HG02852 (cell line): ENCODE data around the gene ATXN1.
A peak's percentile ranks its signal among the peaks of the same experiment; 100 is the strongest.
"Not testable (repeated sequence)": the region's sequence is repeated elsewhere in the genome, so short reads cannot be mapped to it uniquely, and the experiment has no call there.

Experiments used
- ATAC-seq: cut with Tn5 transposase; IDR thresholded peaks from one replicate; pipeline ENCODE4 v1.9.1; 2021; ENCODE audit warnings: mild to moderate bottlenecking, moderate library complexity; ENCODE audit not compliant: unreplicated experiment

The ATXN1 gene

DNA sequence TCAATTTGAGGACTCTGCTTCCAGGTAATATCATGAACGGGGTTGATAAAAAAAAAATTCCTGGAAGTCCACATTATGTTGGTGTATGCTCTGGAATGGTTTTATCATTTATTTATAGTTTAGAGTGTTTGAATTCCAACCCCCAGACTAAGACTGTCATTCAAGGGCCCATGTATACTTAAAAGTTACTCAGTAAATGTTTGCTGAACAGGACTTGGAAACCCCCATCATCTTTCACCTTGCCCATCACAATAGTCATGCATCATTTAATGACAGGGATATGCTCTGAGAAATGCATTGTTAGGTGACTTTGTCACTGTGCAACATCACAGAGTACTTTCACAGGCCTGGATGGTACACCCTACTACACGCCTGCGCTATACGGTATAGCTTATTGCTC is 104.8 kb downstream of the ATXN1 start:
- no peak for ATAC-seq

DNA sequence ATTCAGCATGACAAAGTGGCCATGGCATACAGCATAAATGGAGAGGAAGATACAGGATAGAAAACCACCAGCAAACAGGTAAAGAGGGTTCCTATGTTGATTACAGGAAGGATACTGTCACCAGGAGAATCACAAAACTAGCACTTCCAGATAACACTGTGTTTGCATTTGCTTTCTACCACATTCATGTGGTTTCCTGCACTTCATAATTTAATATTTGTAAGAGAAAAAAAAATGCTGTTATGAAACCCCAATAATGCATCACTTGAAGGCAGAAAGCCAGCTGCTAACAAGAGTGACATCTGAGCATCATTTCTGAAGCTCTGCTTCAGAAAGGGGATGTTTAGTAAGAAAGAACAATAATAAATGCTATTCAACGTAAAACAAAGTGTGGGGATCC is 106.6 kb downstream of the ATXN1 start:
- ATAC-seq = no peak

DNA sequence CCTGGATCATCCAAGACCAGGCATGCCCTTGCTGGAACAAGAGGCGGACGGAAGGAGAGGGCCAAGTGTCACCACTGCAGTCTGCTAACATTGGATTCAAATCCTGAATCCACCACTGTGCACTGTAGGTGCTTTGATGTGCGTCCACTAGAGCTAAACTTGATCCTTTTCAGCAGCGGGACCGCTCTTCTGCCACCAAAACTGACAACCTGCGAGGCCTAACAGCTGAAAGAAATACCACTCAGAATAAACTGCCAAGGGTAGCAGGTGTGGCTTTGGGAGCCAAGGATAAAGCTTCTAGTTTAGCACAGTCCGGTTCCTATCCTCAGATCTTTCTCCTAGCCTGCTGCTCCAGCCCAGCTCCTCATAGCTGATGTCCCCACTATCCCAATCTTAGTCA is 108.0 kb downstream of the ATXN1 start:
- ATAC-seq = no peak

DNA sequence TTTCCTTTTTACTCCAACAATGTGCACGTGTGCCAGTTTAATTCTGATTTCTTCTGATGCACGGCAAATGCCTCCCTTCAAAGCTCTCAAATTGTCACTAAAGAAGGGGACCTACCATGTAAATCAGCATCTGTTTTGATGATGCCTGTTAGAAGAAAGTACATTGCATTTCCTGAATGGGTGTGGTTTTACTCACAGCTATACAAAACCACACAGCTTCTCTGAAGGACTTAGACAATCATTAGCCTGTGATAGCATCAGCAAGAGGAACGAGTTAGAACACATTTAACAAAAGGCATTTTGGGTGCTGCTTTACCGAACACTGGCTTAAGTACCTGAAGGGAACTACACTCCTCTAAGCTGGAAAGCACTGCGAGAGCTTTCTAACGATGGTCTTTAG is 109.4 kb downstream of the ATXN1 start:
- peak; percentile 67 for ATAC-seq

DNA sequence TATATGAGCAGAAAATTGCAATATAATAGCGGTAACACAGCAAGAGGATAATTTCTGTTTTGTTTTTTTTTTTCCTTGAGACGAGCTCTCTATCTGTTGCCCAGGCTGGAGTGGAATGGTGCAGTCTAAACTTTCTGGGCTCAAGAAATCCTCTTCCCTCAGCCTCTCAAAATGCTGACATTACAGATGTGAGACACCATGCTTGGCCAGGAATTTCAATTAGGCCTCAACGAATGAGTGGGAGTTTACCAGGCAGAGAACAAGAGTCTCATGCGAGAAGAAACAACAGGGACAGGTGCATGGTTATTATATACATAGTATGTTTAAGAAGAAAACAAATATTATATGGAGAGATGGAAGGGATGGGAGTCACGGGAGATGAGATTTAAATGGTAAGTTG is 111.4 kb downstream of the ATXN1 start:
- no peak for ATAC-seq

DNA sequence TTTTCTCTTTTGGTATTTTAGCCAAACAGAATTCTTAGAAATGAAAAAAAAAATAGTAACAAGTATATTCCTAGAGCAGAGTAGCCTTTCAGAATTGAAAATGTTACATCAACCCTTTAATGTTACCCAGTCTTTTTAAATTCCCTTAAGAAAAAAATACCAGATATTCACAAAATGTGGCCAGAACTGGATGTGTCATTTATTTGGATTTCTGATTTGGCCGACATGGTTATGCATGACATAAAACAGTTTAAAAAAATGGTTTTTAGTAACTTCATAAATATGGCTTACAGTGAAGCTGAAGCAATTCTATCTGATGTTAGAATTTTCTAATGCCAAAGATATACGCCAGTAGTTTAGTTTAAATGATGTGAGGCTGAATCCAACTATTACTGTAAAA is 112.0 kb downstream of the ATXN1 start:
- no peak for ATAC-seq

DNA sequence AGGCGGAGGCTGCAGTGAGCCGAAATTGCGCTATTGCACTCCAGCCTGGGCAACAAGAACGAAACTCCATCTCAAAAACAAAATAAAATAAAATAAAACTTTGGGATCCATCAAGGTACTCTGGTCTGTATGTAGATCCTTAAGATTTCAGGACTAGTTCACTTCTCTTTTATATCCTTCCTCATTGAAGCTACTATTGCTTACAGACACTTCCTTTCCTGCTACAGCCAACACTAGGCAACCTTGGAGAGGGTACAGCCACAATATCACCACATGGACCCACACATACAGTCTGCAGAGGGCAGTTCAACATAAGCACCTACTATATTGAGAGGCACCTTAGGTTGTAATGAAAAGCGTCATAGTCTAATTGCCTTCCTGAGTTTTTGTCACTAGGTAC is 113.3 kb downstream of the ATXN1 start:
- ATAC-seq = no peak

DNA sequence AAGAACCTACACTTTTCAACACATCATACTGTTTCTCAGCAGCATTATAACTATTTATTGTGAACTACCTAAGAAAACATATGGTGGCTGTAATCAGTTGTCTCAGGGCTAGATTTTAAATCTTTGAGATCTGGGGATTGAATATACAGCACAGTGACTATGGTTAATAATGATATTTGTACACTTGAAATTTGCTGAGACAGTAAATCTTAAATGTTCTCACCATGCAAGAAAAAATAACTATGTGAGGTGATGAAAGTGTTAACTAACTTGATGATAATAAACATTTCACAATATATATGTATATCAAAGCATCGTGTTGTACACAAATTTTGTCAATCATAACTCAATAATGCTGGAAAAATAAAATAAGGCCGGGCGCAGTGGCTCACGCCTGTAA is 113.8 kb downstream of the ATXN1 start:
- no peak for ATAC-seq

DNA sequence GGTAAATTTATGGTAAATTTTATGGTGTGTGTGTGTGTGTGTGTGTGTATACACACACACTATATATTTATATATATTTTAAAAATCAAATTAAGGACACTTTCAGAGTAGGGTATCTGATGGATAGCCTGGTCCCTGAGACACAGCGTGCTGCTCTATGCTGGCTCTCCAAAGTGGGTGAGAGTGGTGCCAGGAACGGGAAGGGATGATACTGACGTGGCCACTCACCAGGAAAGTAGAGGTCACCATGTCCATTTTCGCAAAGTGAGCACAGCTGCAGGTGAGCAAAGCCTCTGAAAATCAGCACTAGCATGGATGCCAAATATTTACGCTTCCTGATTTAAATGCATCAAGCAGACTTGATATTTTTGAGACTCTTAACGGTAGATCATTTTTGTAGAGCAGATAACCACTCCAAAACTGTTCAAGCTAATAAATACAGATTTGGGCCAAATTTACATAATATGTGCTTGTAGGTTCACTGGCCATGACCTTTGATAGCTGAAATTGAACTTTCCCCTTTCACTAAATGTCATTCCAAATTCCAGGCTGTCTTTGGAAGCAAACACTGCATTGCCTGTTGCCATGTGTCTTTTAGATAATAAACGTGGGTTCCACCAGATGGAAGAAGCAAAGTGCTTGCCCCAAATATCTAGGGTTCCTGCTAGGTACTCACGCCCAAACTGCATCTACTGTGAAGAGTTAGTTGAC is 116.6 kb downstream of the ATXN1 start:
- no peak for ATAC-seq

DNA sequence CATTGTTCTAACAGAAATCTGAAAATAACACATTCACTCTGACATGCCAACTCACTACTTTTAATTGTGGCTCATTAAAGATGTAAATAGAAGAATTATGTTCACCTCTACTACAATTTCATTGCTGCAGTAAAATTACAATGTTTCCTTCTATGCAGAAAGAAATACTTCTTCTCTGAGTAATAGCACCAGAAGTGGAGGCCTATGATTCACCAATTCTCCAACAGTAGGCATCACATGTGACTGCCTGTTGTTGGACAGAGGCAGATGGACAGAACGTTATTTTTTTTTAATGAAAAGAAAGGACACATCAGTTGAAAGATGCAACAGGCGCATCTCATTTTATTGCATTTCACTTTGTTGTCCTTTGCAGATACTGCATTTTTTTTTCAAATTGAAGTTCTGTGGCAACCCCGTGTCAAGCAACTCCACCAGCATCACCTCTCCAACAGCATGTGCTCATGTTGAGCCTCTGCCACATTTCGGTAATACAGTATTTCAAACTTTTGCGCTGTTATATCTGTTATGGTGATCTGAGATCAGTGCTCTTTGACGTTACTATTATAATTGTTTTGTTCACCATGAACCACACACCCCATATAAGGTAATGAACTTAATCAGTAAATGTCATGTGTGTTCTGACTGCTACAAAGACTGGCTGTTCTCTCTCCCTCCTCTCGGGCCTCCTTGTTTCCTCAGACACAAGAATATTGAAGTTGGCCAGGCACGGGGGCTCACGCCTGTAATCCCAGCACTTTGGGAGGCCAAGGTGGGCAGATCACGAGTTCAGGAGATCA is 121.4 kb downstream of the ATXN1 start:
- no peak for ATAC-seq

DNA sequence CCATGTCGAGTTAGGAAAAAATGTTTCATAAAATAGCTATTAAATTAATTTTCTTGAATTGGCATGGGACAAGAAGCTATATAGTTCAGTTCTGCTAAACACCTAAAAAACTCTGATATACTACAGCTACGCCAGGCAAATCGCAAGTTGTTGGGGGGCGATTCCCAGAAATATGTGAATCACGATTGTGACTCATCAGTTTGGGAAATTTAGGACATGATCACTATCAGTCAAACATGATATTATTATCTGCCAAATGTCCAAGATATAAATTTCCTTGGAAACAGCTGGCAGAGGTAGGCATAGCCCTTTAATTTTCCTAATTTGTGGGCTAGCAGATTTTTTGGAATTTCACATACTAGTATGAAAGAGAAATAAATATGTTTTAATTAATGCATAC is 123.6 kb downstream of the ATXN1 start:
- ATAC-seq = no peak

DNA sequence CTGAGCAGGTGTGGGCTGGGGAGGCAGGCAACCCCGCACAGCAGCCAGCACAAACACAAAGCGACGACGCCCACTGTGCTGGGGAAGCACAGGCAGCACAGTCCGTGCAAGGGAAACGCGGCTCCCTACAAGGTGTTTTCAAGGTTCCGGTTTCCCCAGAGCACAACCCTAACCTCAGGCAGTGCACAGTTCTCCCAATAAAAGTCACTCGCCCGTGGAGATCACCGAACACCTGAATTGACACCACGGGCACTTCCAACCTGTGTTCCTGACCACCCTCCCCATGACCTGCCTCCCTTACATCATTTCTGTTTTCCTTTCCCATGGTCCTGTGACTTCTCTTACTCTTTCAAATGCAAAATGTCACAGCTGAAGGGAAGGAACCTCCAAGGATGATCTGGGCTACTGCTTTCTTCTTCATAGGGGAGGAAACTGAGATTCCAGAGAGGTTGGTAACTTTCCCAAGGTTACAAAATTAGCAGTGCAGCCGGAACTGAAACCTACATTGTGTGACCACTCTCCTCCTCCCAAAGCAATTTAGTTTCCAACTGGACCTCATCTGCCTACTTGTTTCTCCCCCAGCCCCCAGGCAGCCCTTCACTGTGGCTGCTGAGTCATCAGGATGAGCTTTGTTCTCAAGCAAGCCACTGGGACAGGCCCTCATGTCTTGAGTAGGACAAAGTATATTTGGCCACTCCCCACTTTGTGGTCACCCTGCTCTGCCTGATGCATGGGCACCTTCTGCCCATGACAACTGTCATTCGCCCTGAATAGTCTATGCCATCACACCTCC is 125.3 kb downstream of the ATXN1 start:
- ATAC-seq = peak; percentile 49

DNA sequence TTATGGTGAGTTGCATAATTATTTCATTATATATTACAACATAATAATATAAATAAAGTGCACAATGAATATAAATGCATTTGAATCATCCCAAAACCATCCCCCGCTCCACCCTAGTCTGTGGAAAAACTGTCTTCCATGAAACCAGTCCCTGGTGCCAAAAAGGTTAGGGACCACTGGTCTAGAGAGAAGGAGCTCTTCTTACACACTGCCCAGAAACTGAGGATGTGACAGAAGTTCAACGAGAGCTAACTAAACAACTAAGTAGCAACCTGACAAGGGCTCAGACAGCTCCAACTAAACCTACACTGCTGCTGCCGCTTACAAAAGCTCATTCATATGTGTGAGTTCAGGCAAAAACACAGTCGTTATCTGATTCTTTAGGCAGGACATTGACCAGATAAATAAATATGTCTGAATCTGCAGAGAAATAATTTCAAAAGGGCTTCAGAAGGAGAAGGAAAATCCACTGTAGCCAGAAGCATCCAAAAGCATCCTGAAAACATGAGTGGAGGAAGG is 125.9 kb downstream of the ATXN1 start:
- no peak for ATAC-seq

DNA sequence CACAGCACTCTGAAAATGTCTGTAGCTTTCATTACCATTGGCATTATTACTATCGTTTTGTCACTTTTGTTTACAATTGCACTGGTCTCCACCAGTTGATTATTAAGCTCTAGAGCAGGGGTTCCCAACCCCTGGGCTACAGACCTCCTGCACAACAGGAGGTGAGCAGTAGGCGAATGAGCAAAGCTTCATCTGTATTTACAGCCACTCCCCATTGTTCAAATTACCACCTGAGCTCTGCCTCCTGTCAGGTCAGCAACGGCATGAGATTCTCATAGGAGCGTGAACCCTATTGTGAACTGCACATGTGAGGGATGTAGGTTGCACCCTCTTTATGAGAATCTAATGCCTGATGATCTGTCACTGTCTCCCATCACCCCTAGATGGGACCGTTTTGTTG is 126.4 kb downstream of the ATXN1 start:
- no peak for ATAC-seq

DNA sequence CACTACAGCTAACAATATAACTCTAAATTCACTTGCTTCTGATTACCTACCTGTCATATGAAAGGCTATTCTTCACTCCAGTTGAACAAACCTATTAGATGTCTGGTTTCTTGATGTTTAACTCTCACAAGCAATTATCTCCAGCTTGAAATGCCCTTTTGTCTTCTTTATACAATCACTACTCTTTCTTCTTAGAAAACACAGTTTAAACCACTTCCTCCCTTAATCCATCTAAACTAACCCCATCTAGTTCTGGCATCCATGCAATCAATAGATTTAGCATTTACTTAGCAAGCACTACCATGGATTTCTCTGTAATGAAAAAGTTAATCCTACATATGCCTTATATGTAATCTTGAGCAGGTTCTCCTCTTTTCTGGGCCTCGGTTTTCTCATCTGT is 127.3 kb downstream of the ATXN1 start:
- no peak for ATAC-seq

DNA sequence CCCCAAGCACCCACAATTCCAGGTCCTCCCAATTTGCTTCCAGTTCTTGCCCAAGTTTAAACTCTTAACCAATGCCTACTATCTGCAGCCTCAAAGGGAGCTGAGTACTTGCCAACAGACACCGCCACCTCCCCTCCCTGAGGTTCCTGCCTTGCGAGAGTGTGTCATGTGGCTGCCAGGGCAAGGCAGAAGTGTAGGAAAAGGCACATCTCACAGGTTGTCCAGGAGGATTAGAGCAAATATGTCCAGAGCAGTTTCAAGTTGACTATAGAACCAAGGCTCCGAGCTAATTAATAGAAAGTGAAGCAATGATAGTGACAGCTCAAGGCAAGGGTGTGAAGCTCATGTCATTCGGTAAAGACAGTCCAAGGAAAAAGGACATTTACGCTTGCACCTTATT is 127.8 kb downstream of the ATXN1 start:
- no peak for ATAC-seq

DNA sequence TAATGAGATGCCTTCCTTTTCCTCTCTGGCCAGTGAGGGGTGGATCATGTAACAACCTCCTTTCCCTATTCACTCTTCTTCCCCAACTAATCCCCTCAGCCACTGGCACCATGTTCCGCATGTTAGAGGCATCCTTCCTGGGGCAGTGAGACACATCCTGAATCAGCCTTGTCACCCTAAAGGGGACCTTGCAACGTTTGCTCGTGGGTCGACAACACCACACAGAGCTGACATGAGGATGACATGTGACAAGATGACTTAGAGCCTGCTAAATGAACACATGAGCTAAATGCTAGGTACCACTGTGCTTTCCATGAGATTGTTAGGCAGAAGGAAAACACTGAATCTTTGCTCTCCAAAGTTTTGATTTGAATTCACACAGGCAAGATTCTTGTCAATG is 129.2 kb downstream of the ATXN1 start:
- ATAC-seq = no peak

DNA sequence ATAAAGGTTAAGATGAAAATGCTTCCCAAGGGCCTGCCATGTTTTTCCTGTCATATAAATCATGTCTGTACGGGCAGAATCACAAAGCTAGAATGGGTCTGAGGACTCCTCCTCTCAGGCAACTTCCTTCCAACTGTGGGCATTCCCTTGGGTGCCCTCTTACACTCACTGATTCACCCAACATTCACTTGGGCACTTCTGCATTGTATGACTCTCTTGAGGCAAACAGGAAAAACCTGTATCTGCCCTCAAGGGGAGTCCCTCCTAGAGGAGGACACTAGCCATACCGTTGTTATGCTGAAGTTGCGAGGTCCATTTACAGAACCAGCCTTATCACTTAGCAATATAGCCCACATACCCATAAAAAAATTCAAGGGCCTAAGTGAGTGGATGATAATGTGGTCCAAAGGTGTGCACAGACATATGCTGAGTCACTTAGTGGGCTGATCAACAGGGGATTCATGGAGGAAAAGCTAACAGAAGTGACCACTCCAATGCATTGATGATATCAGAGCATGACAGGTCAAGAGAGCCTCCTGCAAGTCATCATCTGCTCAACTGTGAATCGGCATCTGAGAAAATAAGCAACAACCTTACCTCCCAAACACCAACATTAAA is 131.1 kb downstream of the ATXN1 start:
- ATAC-seq = no peak

DNA sequence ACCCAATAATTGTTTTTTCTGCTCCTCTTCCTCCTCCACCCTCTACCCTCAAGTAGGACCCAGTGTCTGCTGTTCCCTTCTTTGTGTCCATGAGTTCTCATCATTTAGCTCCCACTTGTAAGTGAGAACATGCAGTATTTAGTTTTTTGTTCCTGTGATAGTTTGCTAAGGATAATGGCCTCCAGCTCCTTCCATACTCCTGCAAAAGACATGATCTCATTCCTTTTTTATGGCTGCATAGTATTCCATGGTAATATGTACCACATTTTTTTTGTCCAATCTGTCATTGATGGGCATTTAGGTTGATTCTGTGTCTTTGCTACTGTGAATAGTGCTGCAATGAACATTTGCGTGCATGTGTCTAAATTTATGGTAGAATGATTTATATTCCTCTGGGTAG is 132.7 kb downstream of the ATXN1 start:
- ATAC-seq = not testable (repeated sequence)

DNA sequence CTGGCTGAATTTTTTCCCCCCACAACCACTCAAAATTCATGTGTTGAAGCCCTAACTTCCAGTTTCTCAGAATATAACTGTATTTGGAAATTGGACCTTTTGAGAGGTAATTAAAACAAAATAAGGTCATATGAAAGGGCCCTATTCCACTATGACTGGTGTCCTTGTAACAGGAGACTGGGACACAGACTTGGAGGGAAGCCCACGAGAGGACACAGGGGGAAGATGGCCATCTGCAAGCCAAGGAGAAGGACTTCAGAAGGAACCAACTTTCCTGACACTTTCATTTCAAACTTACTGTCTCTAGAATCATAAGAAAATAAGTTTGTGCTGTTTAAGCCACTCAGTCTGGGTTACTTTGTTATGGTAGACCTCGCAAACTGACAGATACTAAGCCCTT is 134.6 kb downstream of the ATXN1 start:
- no peak for ATAC-seq
